ENCODE data around the gene SERPINC1. TPM values are rescaled to one million over a fixed set of nuclear protein-coding genes. Genes with fewer than 3 reads are reported as not detected.

SERPINC1 gene
- total RNA-seq, 2 experiments from 2014 or later: not detected

GRCh38 chr1:173876732-173877131, 40.4 kb downstream of the SERPINC1 start:
- DNase-seq (no peak), ATAC-seq (no peak)
- H3K9me3 Mint-ChIP-seq: no peaks in the 10 kb centered on the region
- H3K27me3 Mint-ChIP-seq: no peaks in the 10 kb centered on the region
- ChIA-PET CTCF (no interaction called here), POLR2A (interaction anchor here (1.0 kb wide), 1 partner anchor 9 kb away, joined by 3 read pairs; no protein-coding TSS in a partner anchor)
- H3K4me1 Mint-ChIP-seq (ENCODE audit: low read depth): peaks cover 9% of the 10 kb centered on the region
- H3K4me3 Mint-ChIP-seq: no peak overlapping the region
- no peak overlapping the region for H3K27ac Mint-ChIP-seq
- no peak for TF ChIP-seq CTCF (IDR thresholded peaks at IDR 0.05)
- intact Hi-C loops (cut with micrococcal nuclease): no loop called here
- H3K36me3 Mint-ChIP-seq (ENCODE audit: low read depth): peaks cover 35% of the 10 kb centered on the region

- no peaks in the 10 kb centered on the region for H3K9me3 Mint-ChIP-seq
- peak overlapping the region; percentile 84 for H3K27ac Mint-ChIP-seq
- H3K4me3 Mint-ChIP-seq: no peak overlapping the region
- ATAC-seq: no peak
- ChIA-PET CTCF (no interaction called here), POLR2A (interaction anchor here (4.0 kb wide), 1 partner anchor 11 kb away, joined by 17 read pairs; no protein-coding TSS in a partner anchor)
- intact Hi-C loops (cut with micrococcal nuclease): no loop called here
- TF ChIP-seq CTCF (IDR thresholded peaks at IDR 0.05): no peak
- H3K36me3 Mint-ChIP-seq (ENCODE audit: low read depth): peaks cover 43% of the 10 kb centered on the region
- no peaks in the 10 kb centered on the region for H3K27me3 Mint-ChIP-seq
- no peak for DNase-seq
- H3K4me1 Mint-ChIP-seq (ENCODE audit: low read depth): peaks cover 36% of the 10 kb centered on the region
These were observed 45.6 kb downstream of the SERPINC1 start for GRCh38 chr1:173871500-173871899.

- CTCF ChIA-PET: no interaction called here
- Mint-ChIP-seq H3K36me3 (ENCODE audit: low read depth) (peaks cover 47% of the 10 kb centered on the region), H3K9me3 (no peaks in the 10 kb centered on the region), H3K4me1 (ENCODE audit: low read depth) (peaks cover 36% of the 10 kb centered on the region), H3K27ac (peak overlapping the region; percentile 84), H3K4me3 (peak overlapping the region; percentile 95), H3K27me3 (no peaks in the 10 kb centered on the region)
- no peak for TF ChIP-seq CTCF (IDR thresholded peaks at IDR 0.05)
- ATAC-seq (no peak), DNase-seq (no peak)
- POLR2A ChIA-PET: interaction anchor here (4.0 kb wide), 1 partner anchor 10 kb away, joined by 17 read pairs; no protein-coding TSS in a partner anchor
- intact Hi-C loops (cut with micrococcal nuclease): no loop called here
These were observed 46.0 kb downstream of the SERPINC1 start for GRCh38 chr1:173871091-173871490.

GRCh38 chr1:173870252-173871075, 46.7 kb downstream of the SERPINC1 start:
- CTCF ChIA-PET: no interaction called here
- Mint-ChIP-seq H3K36me3 (ENCODE audit: low read depth) (peaks cover 50% of the 10 kb centered on the region), H3K9me3 (no peaks in the 10 kb centered on the region), H3K4me1 (ENCODE audit: low read depth) (peaks cover 40% of the 10 kb centered on the region), H3K27ac (peak overlapping the region; percentile 84), H3K27me3 (no peaks in the 10 kb centered on the region), H3K4me3 (peak overlapping the region; percentile 95)
- POLR2A ChIA-PET: interaction anchor here (4.0 kb wide), 1 partner anchor 10 kb away, joined by 17 read pairs; no protein-coding TSS in a partner anchor
- ATAC-seq (no peak), DNase-seq (peak; percentile 57)
- TF ChIP-seq CTCF (IDR thresholded peaks at IDR 0.05): no peak
- intact Hi-C loops (cut with micrococcal nuclease): no loop called here

GRCh38 chr1:173869021-173869359, 48.1 kb downstream of the SERPINC1 start:
- H3K36me3 Mint-ChIP-seq (ENCODE audit: low read depth): peaks cover 60% of the 10 kb centered on the region
- POLR2A ChIA-PET: interaction anchor here (1.7 to 4.0 kb wide), 5 partner anchors 8 to 392 kb away, joined by 9 to 18 read pairs (median 14); partner anchors contain the start of genes CENPL, DARS2, PRDX6 and RC3H1

More at GRCh38 chr1:173869021-173869359, 48.1 kb downstream of the SERPINC1 start:
- ATAC-seq (no peak), DNase-seq (no peak)
- CTCF ChIA-PET: interaction anchor here (1.1 to 1.4 kb wide), 2 partner anchors 69 to 349 kb away, joined by 3 to 4 read pairs; no protein-coding TSS in a partner anchor
- no peaks in the 10 kb centered on the region for H3K27me3 Mint-ChIP-seq
- H3K4me3 Mint-ChIP-seq: peak overlapping the region; percentile 95
- H3K9me3 Mint-ChIP-seq: no peaks in the 10 kb centered on the region
- peak overlapping the region; percentile 97 for H3K27ac Mint-ChIP-seq
- peaks cover 52% of the 10 kb centered on the region for H3K4me1 Mint-ChIP-seq (ENCODE audit: low read depth)
- TF ChIP-seq CTCF (IDR thresholded peaks at IDR 0.05): no peak
- intact Hi-C loops (cut with micrococcal nuclease): loop anchor here (2.0 to 5.0 kb wide), 3 partner anchors 44 to 1128 kb away; partner anchors contain the start of genes CACYBP, CENPL, DARS2 and RABGAP1L
